H1 (cell line): Measurements from ENCODE around the gene CCNG2. TPM values are rescaled to one million over a fixed set of nuclear protein-coding genes. Genes with fewer than 3 reads are reported as not detected.

ENCODE experiments used
- BCL11A ChIP-seq, 2 experiments: IDR thresholded peaks; one replicate each; pipeline ENCODE4 v1.6.1; 2011; ENCODE audit warnings: low read depth in 2 of 2, low read length in 2 of 2, mild to moderate bottlenecking in 2 of 2
- CHD1 ChIP-seq: IDR thresholded peaks from 2 replicates; pipeline ENCODE4 v1.6.1; 2012; ENCODE audit warnings: low read depth, low read length, improper control_type of control experiment
- CHD2 ChIP-seq: IDR thresholded peaks from 2 replicates; pipeline ENCODE4 v1.6.1; 2012; ENCODE audit warnings: low read length, improper control_type of control experiment
- CREB1 ChIP-seq: IDR thresholded peaks from 2 replicates; pipeline ENCODE4 v1.6.1; 2012; ENCODE audit warnings: inconsistent platforms
- EGR1 ChIP-seq: IDR thresholded peaks from 2 replicates; pipeline ENCODE4 v1.6.1; 2011; ENCODE audit warnings: low read depth, low read length, borderline replicate concordance
- GTF2F1 ChIP-seq: IDR thresholded peaks from 2 replicates; pipeline ENCODE4 v1.6.1; 2012; ENCODE audit warnings: low read depth, low read length, improper control_type of control experiment, borderline replicate concordance
- KDM1A ChIP-seq: fragments of 200-600, 300-600 bp; sonication (generic); IDR thresholded peaks from 2 replicates; pipeline ENCODE4 v1.7.1; 2016; ENCODE audit warnings: mild to moderate bottlenecking, low read length, borderline replicate concordance
- KDM4A ChIP-seq: IDR thresholded peaks from one replicate; pipeline ENCODE4 v1.7.1; 2012; ENCODE audit warnings: low read depth, mild to moderate bottlenecking, moderate library complexity, low read length, inconsistent platforms; ENCODE audit not compliant: severe bottlenecking
- MAFK ChIP-seq: IDR thresholded peaks from 2 replicates; pipeline ENCODE4 v1.6.1; 2012; ENCODE audit warnings: low read depth, mild to moderate bottlenecking, improper control_type of control experiment, low read length
- POLR2A ChIP-seq, 2 experiments: IDR thresholded peaks; 1 replicate in 1 of 2; 2 replicates in 1 of 2; pipeline ENCODE4 v1.6.1; 2011; ENCODE audit warnings: low read depth in 2 of 2, low read length in 2 of 2, mild to moderate bottlenecking in 2 of 2; ENCODE audit errors: control extremely low read depth in 1 of 2
- POLR2AphosphoS5 ChIP-seq: IDR thresholded peaks from 2 replicates; pipeline ENCODE4 v1.6.1; 2011; ENCODE audit warnings: low read depth, low read length
- POU5F1 ChIP-seq: IDR thresholded peaks from 2 replicates; pipeline ENCODE4 v1.6.1; 2011; ENCODE audit warnings: low read depth, mild to moderate bottlenecking, low read length, moderate library complexity
- RAD21 ChIP-seq, 2 experiments: IDR thresholded peaks in 1 of 2; conservative IDR thresholded peaks in 1 of 2; 2 replicates each; pipeline ENCODE4 v1.6.1; 2011; ENCODE audit warnings: low read depth in 2 of 2, low read length in 2 of 2, improper control_type of control experiment in 1 of 2, inconsistent platforms in 1 of 2, mild to moderate bottlenecking in 1 of 2, moderate library complexity in 1 of 2
- RFX5 ChIP-seq: IDR thresholded peaks from 2 replicates; pipeline ENCODE4 v1.6.1; 2011; ENCODE audit warnings: low read depth, low read length, improper control_type of control experiment, borderline replicate concordance
- RNF2 ChIP-seq: fragments of 200-900, 300-1000 bp; sonication (generic); IDR thresholded peaks from 2 replicates; pipeline ENCODE4 v1.7.1; 2016; ENCODE audit warnings: borderline replicate concordance, low read depth, mild to moderate bottlenecking, antibody characterized with exemption, low read length; ENCODE audit not compliant: poor library complexity, severe bottlenecking; ENCODE audit errors: missing control alignments
- SIN3A ChIP-seq, 2 experiments: IDR thresholded peaks in 1 of 2; conservative IDR thresholded peaks in 1 of 2; 2 replicates each; pipeline ENCODE4 v1.6.1; 2011 to 2012; ENCODE audit warnings: low read length in 2 of 2, improper control_type of control experiment in 1 of 2, low read depth in 1 of 2, mild to moderate bottlenecking in 1 of 2
- SIX5 ChIP-seq: IDR thresholded peaks from 2 replicates; pipeline ENCODE4 v1.6.1; 2011; ENCODE audit warnings: mild to moderate bottlenecking, low read depth, low read length
- TAF7 ChIP-seq: optimal IDR thresholded peaks from 2 replicates; pipeline ENCODE3; 2011; ENCODE audit warnings: low read depth, mild to moderate bottlenecking, inconsistent platforms, low read length, moderate library complexity, borderline replicate concordance
- ZNF274 ChIP-seq: IDR thresholded peaks from 2 replicates; pipeline ENCODE4 v1.7.0; 2012; ENCODE audit warnings: low read length, borderline replicate concordance; ENCODE audit errors: extremely low read depth
- polyA plus RNA-seq, 7 experiments: library from polyadenylated mRNA; depleted of rRNA in 3 of 7; stranded (reverse) in 5 of 7; unstranded in 2 of 7; fragments of >200 nt in 5 of 7; fragments of 200-250 nt in 2 of 7; gene quantifications; 1 replicate in 5 of 7; 2 replicates in 1 of 7; 4 replicates in 1 of 7; pipeline versions ENCODE4 v1.2.1 to v1.2.3, GENCODE V29; 2011 to 2013; ENCODE audit warnings: missing spikeins in 2 of 7, mixed read lengths in 2 of 7
- total RNA-seq: library from RNA; stranded (reverse); fragmentation: NEBNext Ultra II Directional; extraction: Animal tissue kit (Norgen Biotek cat#: 25700); gene quantifications from 2 replicates; pipeline ENCODE4 v1.2.1, GENCODE V29; 2021
- TF ChIP-seq, protein P1 (sequence below): IDR thresholded peaks from 2 replicates; pipeline ENCODE4 v1.6.1; 2012; ENCODE audit warnings: low read length, inconsistent platforms
- TF ChIP-seq, protein P2 (sequence below): IDR thresholded peaks from 2 replicates; pipeline ENCODE4 v1.6.1; 2012; ENCODE audit warnings: inconsistent platforms

The CCNG2 gene
- total and polyA plus RNA-seq, 2 of the 8 experiments (the other 6 are each of a cell fraction or from before 2014, with no cell fraction given) = 3.5 to 13.9 TPM

DNA sequence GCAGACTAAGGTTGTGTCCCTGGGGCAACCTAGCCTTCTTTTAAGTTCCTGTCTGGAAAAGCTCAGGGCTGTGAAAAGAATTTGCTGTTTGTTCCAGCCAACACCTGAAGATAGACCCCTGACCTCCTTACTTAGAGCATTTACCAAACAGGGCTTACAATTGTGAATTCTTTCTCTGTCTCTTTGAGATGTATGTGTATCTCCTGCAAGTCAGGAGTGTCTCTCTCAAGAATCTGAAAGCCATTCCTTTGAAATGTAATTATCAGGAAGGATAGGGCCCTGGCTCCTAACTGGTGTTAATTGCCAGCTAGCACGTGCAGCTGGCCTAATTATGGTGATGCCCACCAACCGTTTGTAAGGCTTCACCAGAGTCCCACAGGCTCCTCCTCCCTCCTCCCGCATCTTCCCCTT lies 18.2 kb downstream of the CCNG2 start (continued):
- TF ChIP-seq SIN3A (conservative IDR thresholded peaks at IDR 0.05 in 1 of 2, IDR thresholded peaks at IDR 0.05 in 1 of 2; ENCODE audit: low read depth in 1 of 2, low read length in 2 of 2) = no peak
- no peak for TF ChIP-seq TAF7
- TF ChIP-seq RNF2 = no peak
- no peak for TF ChIP-seq EGR1
- TF ChIP-seq RFX5 = no peak
- TF ChIP-seq CHD2 = no peak
- TF ChIP-seq, protein P1, sequence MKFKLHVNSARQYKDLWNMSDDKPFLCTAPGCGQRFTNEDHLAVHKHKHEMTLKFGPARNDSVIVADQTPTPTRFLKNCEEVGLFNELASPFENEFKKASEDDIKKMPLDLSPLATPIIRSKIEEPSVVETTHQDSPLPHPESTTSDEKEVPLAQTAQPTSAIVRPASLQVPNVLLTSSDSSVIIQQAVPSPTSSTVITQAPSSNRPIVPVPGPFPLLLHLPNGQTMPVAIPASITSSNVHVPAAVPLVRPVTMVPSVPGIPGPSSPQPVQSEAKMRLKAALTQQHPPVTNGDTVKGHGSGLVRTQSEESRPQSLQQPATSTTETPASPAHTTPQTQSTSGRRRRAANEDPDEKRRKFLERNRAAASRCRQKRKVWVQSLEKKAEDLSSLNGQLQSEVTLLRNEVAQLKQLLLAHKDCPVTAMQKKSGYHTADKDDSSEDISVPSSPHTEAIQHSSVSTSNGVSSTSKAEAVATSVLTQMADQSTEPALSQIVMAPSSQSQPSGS = 0 out of 2 replicates have a peak, but pooled peaks have one; percentile 45
- no peak for TF ChIP-seq RAD21 (IDR thresholded peaks at IDR 0.05 in 1 of 2, conservative IDR thresholded peaks at IDR 0.05 in 1 of 2; ENCODE audit: low read depth in 2 of 2, low read length in 2 of 2)
- no peak for TF ChIP-seq ZNF274
- TF ChIP-seq POLR2A (IDR thresholded peaks at IDR 0.05; ENCODE audit: control extremely low read depth in 1 of 2, low read depth in 2 of 2, low read length in 2 of 2) = no peak
- TF ChIP-seq CREB1 = no peak
- TF ChIP-seq KDM1A = no peak
- TF ChIP-seq BCL11A (IDR thresholded peaks at IDR 0.05; ENCODE audit: low read depth in 2 of 2, low read length in 2 of 2) = no peak
- TF ChIP-seq GTF2F1 = no peak
- TF ChIP-seq POLR2AphosphoS5 = peak; percentile 65
- no peak for TF ChIP-seq POU5F1
- no peak for TF ChIP-seq CHD1
- no peak for TF ChIP-seq SIX5
- TF ChIP-seq KDM4A = no peak
- TF ChIP-seq MAFK = no peak
- TF ChIP-seq, protein P2, sequence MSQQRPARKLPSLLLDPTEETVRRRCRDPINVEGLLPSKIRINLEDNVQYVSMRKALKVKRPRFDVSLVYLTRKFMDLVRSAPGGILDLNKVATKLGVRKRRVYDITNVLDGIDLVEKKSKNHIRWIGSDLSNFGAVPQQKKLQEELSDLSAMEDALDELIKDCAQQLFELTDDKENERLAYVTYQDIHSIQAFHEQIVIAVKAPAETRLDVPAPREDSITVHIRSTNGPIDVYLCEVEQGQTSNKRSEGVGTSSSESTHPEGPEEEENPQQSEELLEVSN = peak; percentile 59; the same call in 1 of the 2 replicates
- TF ChIP-seq, all 59 proteins: peak for 10
